ENCODE data around the gene GPC5.

The GPC5 gene

DNA sequence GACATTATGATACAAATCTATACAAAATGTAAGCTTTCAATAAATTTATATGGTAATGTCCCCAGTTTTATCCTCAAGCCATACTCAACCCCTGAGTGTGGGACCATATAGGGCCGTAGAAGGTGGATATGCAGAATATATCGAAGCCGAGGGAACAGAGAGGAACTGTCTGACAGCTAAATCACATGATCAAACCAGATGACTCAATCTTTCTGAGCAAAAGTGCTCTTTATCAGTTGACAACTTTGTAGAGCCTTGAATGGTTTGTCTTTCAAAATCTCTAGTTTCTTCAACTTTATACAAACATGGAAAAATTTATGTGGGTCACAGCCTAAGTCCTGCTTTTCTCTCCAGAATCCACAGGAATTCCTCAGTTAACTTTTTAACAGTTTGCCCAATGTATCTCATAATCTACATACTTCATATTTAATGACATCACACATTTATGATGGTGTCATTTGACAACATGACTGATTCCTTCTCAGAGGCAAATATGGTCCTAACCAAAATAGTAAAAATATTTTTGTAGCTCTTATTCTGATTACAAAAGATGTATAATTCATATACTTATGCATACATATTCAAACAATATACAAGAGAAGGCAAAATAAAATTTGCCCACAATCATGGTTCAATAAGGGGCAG is 1155.2 kb downstream of the GPC5 start:
- TF ChIP-seq EZH2phosphoT487 (conservative IDR thresholded peaks at IDR 0.05; ENCODE audit: low read length), result no peak
- TF ChIP-seq, protein P1, sequence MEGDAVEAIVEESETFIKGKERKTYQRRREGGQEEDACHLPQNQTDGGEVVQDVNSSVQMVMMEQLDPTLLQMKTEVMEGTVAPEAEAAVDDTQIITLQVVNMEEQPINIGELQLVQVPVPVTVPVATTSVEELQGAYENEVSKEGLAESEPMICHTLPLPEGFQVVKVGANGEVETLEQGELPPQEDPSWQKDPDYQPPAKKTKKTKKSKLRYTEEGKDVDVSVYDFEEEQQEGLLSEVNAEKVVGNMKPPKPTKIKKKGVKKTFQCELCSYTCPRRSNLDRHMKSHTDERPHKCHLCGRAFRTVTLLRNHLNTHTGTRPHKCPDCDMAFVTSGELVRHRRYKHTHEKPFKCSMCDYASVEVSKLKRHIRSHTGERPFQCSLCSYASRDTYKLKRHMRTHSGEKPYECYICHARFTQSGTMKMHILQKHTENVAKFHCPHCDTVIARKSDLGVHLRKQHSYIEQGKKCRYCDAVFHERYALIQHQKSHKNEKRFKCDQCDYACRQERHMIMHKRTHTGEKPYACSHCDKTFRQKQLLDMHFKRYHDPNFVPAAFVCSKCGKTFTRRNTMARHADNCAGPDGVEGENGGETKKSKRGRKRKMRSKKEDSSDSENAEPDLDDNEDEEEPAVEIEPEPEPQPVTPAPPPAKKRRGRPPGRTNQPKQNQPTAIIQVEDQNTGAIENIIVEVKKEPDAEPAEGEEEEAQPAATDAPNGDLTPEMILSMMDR (IDR thresholded peaks at IDR 0.05; ENCODE audit: insufficient read depth, low read length, poor library complexity, severe bottlenecking), result no peak
- Histone ChIP-seq H3K36me3 (ENCODE audit: low read length) (no peaks in the 10 kb centered on the region), H3K27me3 (ENCODE audit: low read length) (no peaks in the 10 kb centered on the region), H2AFZ (ENCODE audit: low read depth, low read length, severe bottlenecking) (no peak overlapping the region), H3K79me2 (ENCODE audit: insufficient read depth, low read length) (no peaks in the 10 kb centered on the region), H3K9ac (ENCODE audit: low read length) (no peak overlapping the region), H3K4me2 (ENCODE audit: low read depth, low read length, poor library complexity, severe bottlenecking) (no peak overlapping the region), H3K27ac (ENCODE audit: low read depth, low read length) (no peak overlapping the region), H3F3A (ENCODE audit: insufficient read depth) (no peaks in the 10 kb centered on the region), H3K9me3 (ENCODE audit: insufficient read depth, low read length) (no peaks in the 10 kb centered on the region), H3K4me3 (ENCODE audit: insufficient read depth, low read length, poor library complexity, severe bottlenecking) (no peak overlapping the region), H4K20me1 (ENCODE audit: low read depth, low read length) (no peaks in the 10 kb centered on the region), H3K9me2 (replicated peaks; ENCODE audit: insufficient read depth, low read length) (no peaks in the 10 kb centered on the region)

DNA sequence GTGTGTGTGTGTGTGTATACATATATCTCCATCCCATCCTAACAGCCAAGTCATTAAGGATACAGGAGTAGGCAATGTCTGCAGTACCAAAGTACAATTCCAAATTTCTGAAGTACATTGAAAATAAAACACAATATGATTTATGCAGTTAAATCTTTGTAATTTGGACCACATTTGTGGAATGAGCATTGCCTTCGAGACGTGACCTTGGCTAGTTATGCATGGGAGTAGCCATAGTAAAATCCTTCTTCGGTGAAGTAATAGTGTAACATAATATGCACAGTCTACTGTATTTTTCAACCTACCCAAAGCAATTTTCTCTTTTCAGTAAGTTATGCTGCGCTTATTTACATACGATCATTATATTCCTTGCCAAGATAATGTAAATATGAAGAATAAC is 1162.5 kb downstream of the GPC5 start:
- no peak overlapping the region for H3K4me3 ChIP-seq (ENCODE audit: insufficient read depth, low read length, poor library complexity, severe bottlenecking)
- no peaks in the 10 kb centered on the region for H3K79me2 ChIP-seq (ENCODE audit: insufficient read depth, low read length)
- TF ChIP-seq, protein P1 (IDR thresholded peaks at IDR 0.05; ENCODE audit: insufficient read depth, low read length, poor library complexity, severe bottlenecking), result no peak
- TF ChIP-seq EZH2phosphoT487 (conservative IDR thresholded peaks at IDR 0.05; ENCODE audit: low read length), result no peak
- no peaks in the 10 kb centered on the region for H3K27me3 ChIP-seq (ENCODE audit: low read length)
- no peaks in the 10 kb centered on the region for H4K20me1 ChIP-seq (ENCODE audit: low read depth, low read length)
- H3K9me3 ChIP-seq (ENCODE audit: insufficient read depth, low read length), result no peaks in the 10 kb centered on the region
- H3K9me2 ChIP-seq (replicated peaks; ENCODE audit: insufficient read depth, low read length), result no peaks in the 10 kb centered on the region
- H3F3A ChIP-seq (ENCODE audit: insufficient read depth), result no peaks in the 10 kb centered on the region
- H3K36me3 ChIP-seq (ENCODE audit: low read length), result no peaks in the 10 kb centered on the region
- H3K27ac ChIP-seq (ENCODE audit: low read depth, low read length), result no peak overlapping the region
- H3K4me2 ChIP-seq (ENCODE audit: low read depth, low read length, poor library complexity, severe bottlenecking), result no peak overlapping the region
- no peak overlapping the region for H3K9ac ChIP-seq (ENCODE audit: low read length)
- H2AFZ ChIP-seq (ENCODE audit: low read depth, low read length, severe bottlenecking), result no peak overlapping the region

DNA sequence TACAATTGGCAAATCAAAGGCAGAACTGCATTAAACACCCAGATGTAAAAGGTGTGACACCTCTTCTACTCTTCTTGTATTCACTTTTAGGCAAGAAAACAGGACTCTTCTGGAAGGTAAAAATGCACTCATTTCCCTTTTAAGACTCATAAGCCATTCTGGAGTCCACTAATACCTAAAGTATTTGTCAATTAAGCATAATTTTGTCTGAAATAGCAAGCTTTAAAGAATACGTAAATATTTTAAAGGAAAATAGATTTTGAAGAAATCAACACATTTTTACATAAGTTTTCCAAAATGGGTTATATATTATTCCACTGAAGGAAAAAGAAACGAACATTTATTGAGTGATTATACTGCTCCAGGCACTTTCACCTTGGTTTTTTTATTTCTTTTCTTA is 1166.5 kb downstream of the GPC5 start:
- Histone ChIP-seq H3K9me3 (ENCODE audit: insufficient read depth, low read length) (no peaks in the 10 kb centered on the region), H3K4me3 (ENCODE audit: insufficient read depth, low read length, poor library complexity, severe bottlenecking) (no peak overlapping the region), H3K9ac (ENCODE audit: low read length) (no peak overlapping the region), H4K20me1 (ENCODE audit: low read depth, low read length) (no peaks in the 10 kb centered on the region), H3K27ac (ENCODE audit: low read depth, low read length) (no peak overlapping the region), H2AFZ (ENCODE audit: low read depth, low read length, severe bottlenecking) (no peak overlapping the region), H3K4me2 (ENCODE audit: low read depth, low read length, poor library complexity, severe bottlenecking) (no peak overlapping the region), H3K79me2 (ENCODE audit: insufficient read depth, low read length) (no peaks in the 10 kb centered on the region), H3K27me3 (ENCODE audit: low read length) (no peaks in the 10 kb centered on the region), H3F3A (ENCODE audit: insufficient read depth) (no peaks in the 10 kb centered on the region), H3K9me2 (replicated peaks; ENCODE audit: insufficient read depth, low read length) (no peaks in the 10 kb centered on the region), H3K36me3 (ENCODE audit: low read length) (no peaks in the 10 kb centered on the region)
- no peak for TF ChIP-seq EZH2phosphoT487 (conservative IDR thresholded peaks at IDR 0.05; ENCODE audit: low read length)
- TF ChIP-seq, protein P1 (IDR thresholded peaks at IDR 0.05; ENCODE audit: insufficient read depth, low read length, poor library complexity, severe bottlenecking), result no peak

All from SU-DHL-6 (cell line).